Measurements from ENCODE around the gene AFDN.

AFDN gene

GRCh38 chr6:167934426-167934864, 107.7 kb downstream of the AFDN start:
- no peaks in the 10 kb centered on the region for H3K36me3 ChIP-seq (ENCODE audit: insufficient read depth, low read length)
- no peak overlapping the region for H3K4me3 ChIP-seq (ENCODE audit: low read depth in 1 of 2, low read length in 2 of 2)
- H3K4me1 ChIP-seq (ENCODE audit: insufficient read depth, low read length) = peaks cover 25% of the 10 kb centered on the region
- TF ChIP-seq EZH2 (IDR thresholded peaks at IDR 0.05; ENCODE audit: borderline replicate concordance, low read depth, low read length, severe bottlenecking) (no peak), CTCF (IDR thresholded peaks at IDR 0.05; ENCODE audit: borderline replicate concordance, extremely low read depth, low read length, poor library complexity, severe bottlenecking) (no peak)
- no peaks in the 10 kb centered on the region for H3K79me2 ChIP-seq (ENCODE audit: insufficient read depth, low read length)
- H3K9me3 ChIP-seq (ENCODE audit: insufficient read depth, low read length, severe bottlenecking) = no peaks in the 10 kb centered on the region
- DNase-seq (no peak), ATAC-seq (ENCODE audit: insufficient read depth, low read depth) (no peak)
- H4K20me1 ChIP-seq (ENCODE audit: insufficient read depth, low read length) = no peaks in the 10 kb centered on the region
- no peak overlapping the region for H2AFZ ChIP-seq (ENCODE audit: low read depth, low read length)
- H3K27ac ChIP-seq (ENCODE audit: low read length) = no peak overlapping the region
- peaks cover 2% of the 10 kb centered on the region for H3K27me3 ChIP-seq (ENCODE audit: insufficient read depth, low read length, poor library complexity)
- H3K9ac ChIP-seq (ENCODE audit: low read depth, low read length) = no peak overlapping the region
- H3K4me2 ChIP-seq (ENCODE audit: insufficient read depth, low read length) = no peak overlapping the region

- Histone ChIP-seq H3K9ac (ENCODE audit: low read depth, low read length) (no peak overlapping the region), H3K4me1 (ENCODE audit: insufficient read depth, low read length) (peaks cover 25% of the 10 kb centered on the region), H3K27me3 (ENCODE audit: insufficient read depth, low read length, poor library complexity) (peaks cover 2% of the 10 kb centered on the region), H3K36me3 (ENCODE audit: insufficient read depth, low read length) (no peaks in the 10 kb centered on the region), H3K27ac (ENCODE audit: low read length) (no peak overlapping the region), H3K4me3 (ENCODE audit: low read depth in 1 of 2, low read length in 2 of 2) (no peak overlapping the region), H4K20me1 (ENCODE audit: insufficient read depth, low read length) (no peaks in the 10 kb centered on the region), H3K9me3 (ENCODE audit: insufficient read depth, low read length, severe bottlenecking) (no peaks in the 10 kb centered on the region), H2AFZ (ENCODE audit: low read depth, low read length) (no peak overlapping the region), H3K4me2 (ENCODE audit: insufficient read depth, low read length) (no peak overlapping the region), H3K79me2 (ENCODE audit: insufficient read depth, low read length) (no peaks in the 10 kb centered on the region)
- TF ChIP-seq CTCF (IDR thresholded peaks at IDR 0.05; ENCODE audit: borderline replicate concordance, extremely low read depth, low read length, poor library complexity, severe bottlenecking) (no peak), EZH2 (IDR thresholded peaks at IDR 0.05; ENCODE audit: borderline replicate concordance, low read depth, low read length, severe bottlenecking) (no peak)
- DNase-seq = no peak
- ATAC-seq (ENCODE audit: insufficient read depth, low read depth) = no peak
Measured at GRCh38 chr6:167936051-167936450, 109.3 kb downstream of the AFDN start.

- no peak overlapping the region for H3K4me2 ChIP-seq (ENCODE audit: insufficient read depth, low read length)
- peaks cover 16% of the 10 kb centered on the region for H3K4me1 ChIP-seq (ENCODE audit: insufficient read depth, low read length)
Measured at GRCh38 chr6:167937301-167937700, 110.6 kb downstream of the AFDN start.

More at GRCh38 chr6:167937301-167937700, 110.6 kb downstream of the AFDN start:
- Histone ChIP-seq H3K4me3 (ENCODE audit: low read depth in 1 of 2, low read length in 2 of 2) (no peak overlapping the region), H4K20me1 (ENCODE audit: insufficient read depth, low read length) (no peaks in the 10 kb centered on the region), H3K79me2 (ENCODE audit: insufficient read depth, low read length) (no peaks in the 10 kb centered on the region), H3K27me3 (ENCODE audit: insufficient read depth, low read length, poor library complexity) (peaks cover 2% of the 10 kb centered on the region), H3K27ac (ENCODE audit: low read length) (no peak overlapping the region), H3K36me3 (ENCODE audit: insufficient read depth, low read length) (no peaks in the 10 kb centered on the region), H2AFZ (ENCODE audit: low read depth, low read length) (no peak overlapping the region), H3K9me3 (ENCODE audit: insufficient read depth, low read length, severe bottlenecking) (no peaks in the 10 kb centered on the region), H3K9ac (ENCODE audit: low read depth, low read length) (no peak overlapping the region)
- DNase-seq (no peak), ATAC-seq (ENCODE audit: insufficient read depth, low read depth) (no peak)
- TF ChIP-seq CTCF (IDR thresholded peaks at IDR 0.05; ENCODE audit: borderline replicate concordance, extremely low read depth, low read length, poor library complexity, severe bottlenecking) (no peak), EZH2 (IDR thresholded peaks at IDR 0.05; ENCODE audit: borderline replicate concordance, low read depth, low read length, severe bottlenecking) (no peak)

Measured in DND-41 (cell line).